ENCODE measurements around the gene HRH4.

Gene HRH4

DNA sequence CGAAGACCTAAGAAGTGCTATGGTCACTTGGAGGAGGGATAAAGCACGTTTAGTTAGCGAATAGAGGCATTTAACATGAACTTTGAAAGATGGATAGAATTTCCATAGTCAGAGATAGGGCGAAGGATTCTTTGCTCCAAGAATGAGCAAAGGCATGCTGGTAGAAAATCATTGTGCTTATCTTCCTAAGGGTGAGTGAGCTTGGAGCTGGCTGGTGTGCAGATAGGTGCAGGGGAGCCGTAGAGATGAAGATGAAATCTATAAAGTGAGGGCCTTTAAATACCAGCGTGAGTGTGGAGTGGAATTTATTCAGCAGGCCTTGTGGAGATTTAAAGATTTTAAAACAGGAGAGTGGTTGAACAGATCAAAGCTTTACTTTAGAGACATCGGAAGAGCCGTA, 1.6 kb downstream of the HRH4 start:
- H3K27me3 ChIP-seq (ENCODE audit: control insufficient read depth, insufficient read depth, low read length, poor library complexity, severe bottlenecking): no peaks in the 10 kb centered on the region
- no peaks in the 10 kb centered on the region for H3K9me3 ChIP-seq (ENCODE audit: control insufficient read depth, low read length)
- WGBS, 2 experiments: 95 to 99% methylated on average over 8 of the region's 8 CpGs
- H3K27ac ChIP-seq (ENCODE audit: insufficient read depth, low read depth, low read length, poor library complexity, severe bottlenecking): no peak overlapping the region
- no peak overlapping the region for H3K4me3 ChIP-seq (ENCODE audit: insufficient read depth, low read depth, low read length)
- no peaks in the 10 kb centered on the region for H3K36me3 ChIP-seq (ENCODE audit: control insufficient read depth, insufficient read depth, low read length)
- peaks cover 6% of the 10 kb centered on the region for H3K4me1 ChIP-seq (ENCODE audit: control insufficient read depth, insufficient read depth, low read length)

DNA sequence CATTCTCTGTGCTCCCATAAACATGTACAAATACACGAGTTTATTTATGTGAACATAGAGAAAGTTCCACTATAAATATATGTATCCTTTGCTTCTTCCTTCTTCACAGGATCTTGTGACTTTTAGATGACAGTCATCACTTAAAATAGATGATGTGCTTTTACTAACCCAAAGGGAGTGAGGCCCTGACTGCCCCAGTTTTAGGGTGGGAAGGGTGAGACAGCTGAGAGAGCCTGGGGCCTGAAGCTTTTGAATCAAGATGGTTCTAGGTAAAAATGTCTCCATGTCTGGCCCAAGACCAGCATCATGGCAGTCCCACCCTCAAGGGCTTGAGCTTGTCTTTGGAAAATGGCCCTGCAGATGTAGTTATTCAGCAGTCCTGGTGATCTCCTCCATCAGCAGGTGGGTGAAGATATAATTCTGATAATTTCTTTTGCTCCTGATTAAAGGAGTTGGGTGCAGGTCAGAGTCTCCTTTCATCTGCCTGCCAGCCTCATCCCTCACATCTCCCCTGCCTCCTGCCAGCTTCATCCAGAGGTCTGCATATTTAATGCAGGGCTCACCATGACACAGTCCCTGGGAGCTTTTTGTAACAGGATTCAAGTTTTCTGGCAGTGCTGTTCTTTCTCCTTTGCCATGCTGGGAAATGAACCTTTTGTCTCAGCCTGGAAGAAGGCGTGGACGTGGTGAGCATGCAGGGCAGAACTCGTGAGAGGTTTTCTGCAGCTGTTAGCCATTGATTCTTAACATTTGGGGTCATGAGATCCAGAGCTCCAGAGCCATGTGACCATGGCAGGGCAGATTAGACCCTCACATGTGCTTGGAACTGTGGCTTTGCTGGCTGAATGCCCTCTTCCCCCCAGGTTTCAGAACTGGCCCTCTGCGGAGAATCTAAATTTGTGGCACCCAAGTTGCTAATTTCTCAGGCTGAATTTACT, 2.7 kb downstream of the HRH4 start:
- Histone ChIP-seq H3K4me1 (ENCODE audit: control insufficient read depth, insufficient read depth, low read length) (peaks cover 6% of the 10 kb centered on the region), H3K27ac (ENCODE audit: insufficient read depth, low read depth, low read length, poor library complexity, severe bottlenecking) (no peak overlapping the region), H3K4me3 (ENCODE audit: insufficient read depth, low read depth, low read length) (no peak overlapping the region), H3K27me3 (ENCODE audit: control insufficient read depth, insufficient read depth, low read length, poor library complexity, severe bottlenecking) (no peaks in the 10 kb centered on the region), H3K36me3 (ENCODE audit: control insufficient read depth, insufficient read depth, low read length) (no peaks in the 10 kb centered on the region), H3K9me3 (ENCODE audit: control insufficient read depth, low read length) (no peaks in the 10 kb centered on the region)
- WGBS, 2 experiments: 47 to 55% methylated on average over 4 to 5 of the region's 5 CpGs

DNA sequence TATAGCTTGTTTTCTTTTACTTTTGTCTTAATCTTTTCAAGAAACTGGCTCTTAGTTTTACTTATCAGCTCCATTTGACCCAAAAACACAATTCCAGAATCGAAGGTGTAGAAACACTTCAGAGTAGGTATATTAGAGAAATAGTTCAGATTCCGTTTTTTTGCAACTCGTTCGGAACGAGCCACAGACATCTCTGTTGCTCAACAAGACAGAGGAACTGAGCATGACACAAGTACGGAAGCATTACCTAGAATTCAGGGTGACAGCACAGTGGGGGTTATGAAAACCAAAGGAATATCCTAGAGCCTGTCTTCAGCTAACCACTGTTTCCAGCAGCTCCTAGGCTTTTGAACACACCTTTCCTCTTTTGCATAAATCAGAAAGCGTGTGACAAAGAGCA, 5.0 kb downstream of the HRH4 start:
- WGBS, 2 experiments: 92 to 96% methylated on average over 7 of the region's 7 CpGs
- Histone ChIP-seq H3K27me3 (ENCODE audit: control insufficient read depth, insufficient read depth, low read length, poor library complexity, severe bottlenecking) (no peaks in the 10 kb centered on the region), H3K36me3 (ENCODE audit: control insufficient read depth, insufficient read depth, low read length) (no peaks in the 10 kb centered on the region), H3K4me3 (ENCODE audit: insufficient read depth, low read depth, low read length) (no peak overlapping the region), H3K9me3 (ENCODE audit: control insufficient read depth, low read length) (no peaks in the 10 kb centered on the region), H3K27ac (ENCODE audit: insufficient read depth, low read depth, low read length, poor library complexity, severe bottlenecking) (no peak overlapping the region), H3K4me1 (ENCODE audit: control insufficient read depth, insufficient read depth, low read length) (peaks cover 6% of the 10 kb centered on the region)

DNA sequence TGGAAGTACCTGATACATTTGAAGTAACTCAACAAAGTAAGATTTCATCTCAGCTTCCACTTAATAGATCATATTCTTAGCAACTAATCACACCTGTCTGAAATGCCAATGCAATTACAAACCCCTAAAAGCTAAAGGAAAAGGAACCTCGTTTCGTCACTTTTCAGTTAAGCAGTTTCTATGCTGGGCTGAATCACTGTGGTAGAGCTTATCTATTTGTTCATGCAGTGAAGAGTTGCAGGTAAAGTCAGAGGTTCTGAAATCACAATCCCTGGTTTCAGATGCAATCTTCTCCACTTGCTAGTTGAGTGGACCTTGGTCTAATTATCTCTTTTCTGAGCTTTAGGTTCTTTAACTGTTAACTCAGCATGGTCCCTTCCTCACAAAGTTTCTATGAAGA, 6.3 kb downstream of the HRH4 start:
- WGBS, 2 experiments: 96% methylated on average over 2 of the region's 2 CpGs
- Histone ChIP-seq H3K4me3 (ENCODE audit: insufficient read depth, low read depth, low read length) (no peak overlapping the region), H3K27ac (ENCODE audit: insufficient read depth, low read depth, low read length, poor library complexity, severe bottlenecking) (no peak overlapping the region), H3K9me3 (ENCODE audit: control insufficient read depth, low read length) (no peaks in the 10 kb centered on the region), H3K27me3 (ENCODE audit: control insufficient read depth, insufficient read depth, low read length, poor library complexity, severe bottlenecking) (no peaks in the 10 kb centered on the region), H3K4me1 (ENCODE audit: control insufficient read depth, insufficient read depth, low read length) (peaks cover 6% of the 10 kb centered on the region), H3K36me3 (ENCODE audit: control insufficient read depth, insufficient read depth, low read length) (no peaks in the 10 kb centered on the region)

DNA sequence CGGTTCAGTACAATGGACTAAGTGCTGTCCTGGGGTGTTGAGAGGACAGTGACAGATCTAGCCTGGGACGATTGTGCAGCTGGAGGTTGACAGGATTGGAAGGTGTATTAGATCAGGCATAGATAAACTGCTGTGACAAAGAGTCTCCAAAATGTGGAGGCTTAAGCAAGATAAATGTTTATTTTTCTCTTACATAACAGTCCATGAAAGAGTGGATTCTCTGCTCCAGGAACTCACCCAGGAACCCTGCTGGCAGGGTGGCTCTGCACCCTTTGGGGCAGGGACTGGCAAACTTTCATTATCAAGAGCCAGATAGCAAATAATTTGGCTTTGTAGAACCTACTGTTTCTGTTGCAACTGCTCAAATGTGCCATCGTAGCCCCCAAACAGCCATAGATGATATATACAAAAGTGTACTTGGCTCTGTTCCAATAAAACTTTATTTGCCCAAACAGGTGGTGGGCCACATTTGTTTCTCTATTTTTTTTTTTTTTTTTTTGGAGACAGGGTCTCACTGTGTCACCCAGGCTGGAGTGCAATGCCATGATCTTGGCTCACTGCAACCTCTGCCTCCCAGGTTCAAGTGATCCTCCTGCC, 9.7 kb downstream of the HRH4 start:
- 88 to 89% methylated on average over 3 of the region's 3 CpGs for WGBS, 2 experiments
- Histone ChIP-seq H3K4me3 (ENCODE audit: insufficient read depth, low read depth, low read length) (no peak overlapping the region), H3K27ac (ENCODE audit: insufficient read depth, low read depth, low read length, poor library complexity, severe bottlenecking) (no peak overlapping the region), H3K27me3 (ENCODE audit: control insufficient read depth, insufficient read depth, low read length, poor library complexity, severe bottlenecking) (no peaks in the 10 kb centered on the region), H3K9me3 (ENCODE audit: control insufficient read depth, low read length) (no peaks in the 10 kb centered on the region), H3K36me3 (ENCODE audit: control insufficient read depth, insufficient read depth, low read length) (no peaks in the 10 kb centered on the region), H3K4me1 (ENCODE audit: control insufficient read depth, insufficient read depth, low read length) (no peaks in the 10 kb centered on the region)

DNA sequence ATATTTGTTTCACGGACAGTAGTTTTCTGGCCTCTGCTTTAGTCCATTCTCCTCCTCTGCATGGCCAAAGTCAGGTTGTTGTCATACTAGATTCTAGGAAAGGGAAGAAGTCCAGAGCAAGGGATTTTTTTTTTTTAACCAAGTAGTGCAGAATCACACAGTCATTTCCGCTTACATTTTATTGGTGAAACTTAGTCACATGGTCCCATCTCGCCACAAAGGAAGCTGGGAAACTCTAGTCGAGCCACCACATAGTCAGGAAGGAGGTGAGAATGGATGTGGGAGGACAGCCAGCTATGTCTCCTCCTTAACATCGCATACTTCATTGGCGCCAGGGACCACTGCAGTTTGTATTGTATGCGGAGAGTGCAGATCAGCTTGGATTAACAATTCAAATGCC, 10.4 kb downstream of the HRH4 start:
- Histone ChIP-seq H3K27me3 (ENCODE audit: control insufficient read depth, insufficient read depth, low read length, poor library complexity, severe bottlenecking) (no peaks in the 10 kb centered on the region), H3K9me3 (ENCODE audit: control insufficient read depth, low read length) (no peaks in the 10 kb centered on the region), H3K36me3 (ENCODE audit: control insufficient read depth, insufficient read depth, low read length) (no peaks in the 10 kb centered on the region), H3K27ac (ENCODE audit: insufficient read depth, low read depth, low read length, poor library complexity, severe bottlenecking) (no peak overlapping the region), H3K4me3 (ENCODE audit: insufficient read depth, low read depth, low read length) (no peak overlapping the region), H3K4me1 (ENCODE audit: control insufficient read depth, insufficient read depth, low read length) (no peaks in the 10 kb centered on the region)
- WGBS, 2 experiments: 95 to 96% methylated on average over 7 of the region's 7 CpGs

DNA sequence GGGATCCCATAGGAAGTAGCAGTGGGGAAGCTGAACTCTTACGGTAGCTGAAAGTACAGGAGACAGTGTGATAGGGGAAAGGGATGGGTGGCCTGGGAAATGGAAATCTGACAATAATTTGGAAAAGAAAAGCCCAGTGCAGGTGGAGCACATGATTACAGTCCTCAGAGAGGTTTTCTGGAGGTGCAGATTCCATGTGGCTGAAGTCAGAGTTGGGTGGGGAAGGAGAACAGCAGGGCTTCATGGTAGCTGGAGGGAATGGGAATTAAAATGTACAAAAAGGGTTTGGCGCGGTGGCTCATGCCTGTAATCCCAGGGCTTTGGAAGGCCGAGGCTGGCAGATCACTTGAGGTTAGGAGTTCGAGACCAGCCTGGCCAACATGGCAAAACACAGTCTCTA, 12.2 kb downstream of the HRH4 start:
- Histone ChIP-seq H3K4me1 (ENCODE audit: control insufficient read depth, insufficient read depth, low read length) (no peaks in the 10 kb centered on the region), H3K4me3 (ENCODE audit: insufficient read depth, low read depth, low read length) (no peak overlapping the region), H3K36me3 (ENCODE audit: control insufficient read depth, insufficient read depth, low read length) (no peaks in the 10 kb centered on the region), H3K9me3 (ENCODE audit: control insufficient read depth, low read length) (no peaks in the 10 kb centered on the region), H3K27ac (ENCODE audit: insufficient read depth, low read depth, low read length, poor library complexity, severe bottlenecking) (no peak overlapping the region), H3K27me3 (ENCODE audit: control insufficient read depth, insufficient read depth, low read length, poor library complexity, severe bottlenecking) (no peaks in the 10 kb centered on the region)
- WGBS, 2 experiments: 83 to 86% methylated on average over 5 of the region's 5 CpGs

DNA sequence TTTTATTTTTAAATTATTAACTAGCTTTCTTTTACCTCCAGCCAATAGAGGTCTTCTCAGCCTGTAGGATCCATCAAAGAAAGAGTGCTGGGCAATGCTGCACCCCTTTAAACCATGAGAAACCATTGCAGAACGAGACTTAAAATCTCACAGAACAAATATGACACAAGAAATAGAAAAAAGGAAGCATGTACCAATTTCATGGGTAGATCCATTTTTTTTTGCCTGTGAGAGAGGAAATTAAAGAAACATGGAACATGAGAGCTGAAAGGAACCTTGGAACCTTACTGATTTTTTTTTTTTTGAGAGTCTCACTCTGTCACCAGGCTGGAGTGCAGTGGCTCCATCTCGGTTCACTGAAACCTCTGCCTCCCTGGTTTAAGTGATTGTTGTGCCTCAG, 14.0 kb downstream of the HRH4 start:
- H3K4me1 ChIP-seq (ENCODE audit: control insufficient read depth, insufficient read depth, low read length): no peaks in the 10 kb centered on the region
- 89 to 92% methylated on average over 2 of the region's 2 CpGs for WGBS, 2 experiments
- H3K9me3 ChIP-seq (ENCODE audit: control insufficient read depth, low read length): no peaks in the 10 kb centered on the region
- H3K36me3 ChIP-seq (ENCODE audit: control insufficient read depth, insufficient read depth, low read length): no peaks in the 10 kb centered on the region
- H3K4me3 ChIP-seq (ENCODE audit: insufficient read depth, low read depth, low read length): no peak overlapping the region
- H3K27ac ChIP-seq (ENCODE audit: insufficient read depth, low read depth, low read length, poor library complexity, severe bottlenecking): no peak overlapping the region
- no peaks in the 10 kb centered on the region for H3K27me3 ChIP-seq (ENCODE audit: control insufficient read depth, insufficient read depth, low read length, poor library complexity, severe bottlenecking)

DNA sequence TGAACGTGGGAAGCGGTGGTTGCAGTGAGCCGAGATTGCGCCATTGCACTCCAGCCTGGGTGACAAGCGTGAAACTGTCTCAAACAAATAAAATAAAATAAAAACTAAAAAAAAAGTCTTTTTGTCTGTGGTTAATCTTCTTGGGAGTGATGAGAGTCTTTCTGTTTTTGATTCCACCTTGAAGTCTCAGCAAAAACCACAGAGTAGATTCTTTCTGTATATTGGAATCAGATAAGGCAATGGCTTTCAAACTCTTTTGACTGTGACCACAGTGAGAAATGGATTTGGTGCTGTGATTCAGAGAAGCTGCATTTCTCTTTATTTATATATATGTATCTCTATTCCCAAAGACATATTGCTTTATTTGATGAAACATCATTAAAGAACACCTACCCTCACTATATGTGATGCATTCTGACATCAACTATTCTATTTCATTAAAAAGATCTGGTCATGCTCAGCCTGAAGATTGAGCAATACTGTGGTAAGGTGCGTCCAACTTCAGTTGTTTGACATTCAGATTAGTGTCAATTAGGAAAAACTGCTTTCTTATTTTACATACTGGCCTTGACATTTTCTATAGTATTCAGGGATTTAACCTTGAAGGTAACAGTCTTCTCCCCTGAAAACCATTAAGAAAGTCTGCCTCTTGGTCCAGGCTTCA, 15.6 kb downstream of the HRH4 start:
- no peaks in the 10 kb centered on the region for H3K36me3 ChIP-seq (ENCODE audit: control insufficient read depth, insufficient read depth, low read length)
- no peak overlapping the region for H3K4me3 ChIP-seq (ENCODE audit: insufficient read depth, low read depth, low read length)
- no peaks in the 10 kb centered on the region for H3K4me1 ChIP-seq (ENCODE audit: control insufficient read depth, insufficient read depth, low read length)
- no peak overlapping the region for H3K27ac ChIP-seq (ENCODE audit: insufficient read depth, low read depth, low read length, poor library complexity, severe bottlenecking)
- H3K27me3 ChIP-seq (ENCODE audit: control insufficient read depth, insufficient read depth, low read length, poor library complexity, severe bottlenecking): no peaks in the 10 kb centered on the region
- H3K9me3 ChIP-seq (ENCODE audit: control insufficient read depth, low read length): no peaks in the 10 kb centered on the region
- WGBS, 2 experiments: 89 to 94% methylated on average over 5 to 6 of the region's 6 CpGs

DNA sequence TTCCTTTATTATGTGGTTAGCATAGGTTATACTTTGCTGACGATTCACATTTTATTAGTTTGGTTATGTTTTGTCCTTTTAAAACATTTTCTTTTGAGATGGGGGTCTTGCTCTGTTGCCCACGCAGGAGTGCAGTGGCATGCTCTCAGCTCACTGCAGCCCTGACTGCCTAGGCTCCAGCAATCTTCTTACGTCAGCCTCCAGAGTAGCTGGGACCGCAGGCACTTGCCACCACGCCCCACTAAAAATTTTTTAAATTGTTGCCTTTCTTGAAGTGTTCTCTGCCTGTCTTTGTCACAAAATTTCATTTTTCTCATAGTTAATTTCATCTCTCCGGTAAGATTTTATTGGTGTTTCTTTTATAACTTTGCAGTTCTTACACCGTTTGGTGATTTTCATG, 18.9 kb downstream of the HRH4 start:
- Histone ChIP-seq H3K9me3 (ENCODE audit: control insufficient read depth, low read length) (no peaks in the 10 kb centered on the region), H3K4me1 (ENCODE audit: control insufficient read depth, insufficient read depth, low read length) (no peaks in the 10 kb centered on the region), H3K27ac (ENCODE audit: insufficient read depth, low read depth, low read length, poor library complexity, severe bottlenecking) (no peak overlapping the region), H3K4me3 (ENCODE audit: insufficient read depth, low read depth, low read length) (no peak overlapping the region), H3K27me3 (ENCODE audit: control insufficient read depth, insufficient read depth, low read length, poor library complexity, severe bottlenecking) (no peaks in the 10 kb centered on the region), H3K36me3 (ENCODE audit: control insufficient read depth, insufficient read depth, low read length) (no peaks in the 10 kb centered on the region)
- 87% methylated on average over 4 to 6 of the region's 7 CpGs for WGBS, 2 experiments
